ENCODE measurements around the gene PTPN1. TPM values are rescaled to one million over a fixed set of nuclear protein-coding genes. Genes with fewer than 3 reads are reported as not detected.

PTPN1 gene
- total and polyA plus RNA-seq, 4 donors: 5.8 to 10.6 (median 9.7) TPM

DNA sequence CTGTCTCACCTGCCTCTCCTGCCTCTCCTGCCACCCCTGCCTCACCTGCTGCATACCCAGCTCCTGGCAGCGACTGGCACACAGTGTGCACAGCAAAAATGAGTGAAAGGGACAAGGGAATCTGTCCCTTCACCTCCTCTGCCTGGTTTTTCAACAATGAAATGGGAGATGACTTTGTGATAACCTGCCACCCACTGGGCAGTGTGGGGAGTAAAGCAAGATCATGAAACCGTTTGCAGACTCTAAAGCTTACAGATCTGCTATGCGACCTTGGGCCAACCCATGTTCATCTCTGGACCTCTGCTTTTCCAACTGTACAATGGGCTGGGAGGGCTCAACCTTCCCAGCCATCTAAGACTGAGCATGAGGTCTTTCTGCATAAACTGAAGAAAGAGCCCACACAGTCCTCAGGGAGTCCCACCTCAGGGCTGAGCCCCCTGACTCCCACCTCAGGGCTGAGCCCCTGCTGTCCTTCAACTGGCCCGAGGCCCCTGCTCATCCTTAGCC is 100.1 kb downstream of the PTPN1 start:
- no peak overlapping the region for H3K9ac ChIP-seq (ENCODE audit: low read depth in 1 of 2, low read length in 2 of 2)
- no peak overlapping the region for H3K27ac ChIP-seq (ENCODE audit: low read depth in 1 of 2, low read length in 2 of 2)
- H3K4me3 ChIP-seq (ENCODE audit: low read depth in 1 of 3, low read length in 3 of 3): no peak overlapping the region
- peaks cover 0 to 5% (median 2%) of the 10 kb centered on the region in 4 donors for H3K4me1 ChIP-seq (ENCODE audit: control insufficient read depth in 4 of 4, insufficient read depth in 4 of 4, low read length in 3 of 4)
- H3K27me3 ChIP-seq (ENCODE audit: control insufficient read depth in 4 of 4, insufficient read depth in 4 of 4, low read length in 3 of 4): no peaks in the 10 kb centered on the region
- 66% methylated on average over 4 of the region's 4 CpGs for WGBS
- no peaks in the 10 kb centered on the region for H3K36me3 ChIP-seq (ENCODE audit: control insufficient read depth in 4 of 4, insufficient read depth in 3 of 4, low read depth in 1 of 4, low read length in 3 of 4)
- no peaks in the 10 kb centered on the region for H3K9me3 ChIP-seq (ENCODE audit: control insufficient read depth in 4 of 4, low read length in 3 of 4)
- peak in 1 of 2 donors; percentile 23 for TF ChIP-seq RAD21 (IDR thresholded peaks at IDR 0.05)
- TF ChIP-seq, protein P1, sequence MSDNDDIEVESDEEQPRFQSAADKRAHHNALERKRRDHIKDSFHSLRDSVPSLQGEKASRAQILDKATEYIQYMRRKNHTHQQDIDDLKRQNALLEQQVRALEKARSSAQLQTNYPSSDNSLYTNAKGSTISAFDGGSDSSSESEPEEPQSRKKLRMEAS (IDR thresholded peaks at IDR 0.05): no peak
- TF ChIP-seq, protein P2, sequence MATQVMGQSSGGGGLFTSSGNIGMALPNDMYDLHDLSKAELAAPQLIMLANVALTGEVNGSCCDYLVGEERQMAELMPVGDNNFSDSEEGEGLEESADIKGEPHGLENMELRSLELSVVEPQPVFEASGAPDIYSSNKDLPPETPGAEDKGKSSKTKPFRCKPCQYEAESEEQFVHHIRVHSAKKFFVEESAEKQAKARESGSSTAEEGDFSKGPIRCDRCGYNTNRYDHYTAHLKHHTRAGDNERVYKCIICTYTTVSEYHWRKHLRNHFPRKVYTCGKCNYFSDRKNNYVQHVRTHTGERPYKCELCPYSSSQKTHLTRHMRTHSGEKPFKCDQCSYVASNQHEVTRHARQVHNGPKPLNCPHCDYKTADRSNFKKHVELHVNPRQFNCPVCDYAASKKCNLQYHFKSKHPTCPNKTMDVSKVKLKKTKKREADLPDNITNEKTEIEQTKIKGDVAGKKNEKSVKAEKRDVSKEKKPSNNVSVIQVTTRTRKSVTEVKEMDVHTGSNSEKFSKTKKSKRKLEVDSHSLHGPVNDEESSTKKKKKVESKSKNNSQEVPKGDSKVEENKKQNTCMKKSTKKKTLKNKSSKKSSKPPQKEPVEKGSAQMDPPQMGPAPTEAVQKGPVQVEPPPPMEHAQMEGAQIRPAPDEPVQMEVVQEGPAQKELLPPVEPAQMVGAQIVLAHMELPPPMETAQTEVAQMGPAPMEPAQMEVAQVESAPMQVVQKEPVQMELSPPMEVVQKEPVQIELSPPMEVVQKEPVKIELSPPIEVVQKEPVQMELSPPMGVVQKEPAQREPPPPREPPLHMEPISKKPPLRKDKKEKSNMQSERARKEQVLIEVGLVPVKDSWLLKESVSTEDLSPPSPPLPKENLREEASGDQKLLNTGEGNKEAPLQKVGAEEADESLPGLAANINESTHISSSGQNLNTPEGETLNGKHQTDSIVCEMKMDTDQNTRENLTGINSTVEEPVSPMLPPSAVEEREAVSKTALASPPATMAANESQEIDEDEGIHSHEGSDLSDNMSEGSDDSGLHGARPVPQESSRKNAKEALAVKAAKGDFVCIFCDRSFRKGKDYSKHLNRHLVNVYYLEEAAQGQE (IDR thresholded peaks at IDR 0.05): no peak
- DNase-seq (ENCODE audit: low spot score): no peak

DNA sequence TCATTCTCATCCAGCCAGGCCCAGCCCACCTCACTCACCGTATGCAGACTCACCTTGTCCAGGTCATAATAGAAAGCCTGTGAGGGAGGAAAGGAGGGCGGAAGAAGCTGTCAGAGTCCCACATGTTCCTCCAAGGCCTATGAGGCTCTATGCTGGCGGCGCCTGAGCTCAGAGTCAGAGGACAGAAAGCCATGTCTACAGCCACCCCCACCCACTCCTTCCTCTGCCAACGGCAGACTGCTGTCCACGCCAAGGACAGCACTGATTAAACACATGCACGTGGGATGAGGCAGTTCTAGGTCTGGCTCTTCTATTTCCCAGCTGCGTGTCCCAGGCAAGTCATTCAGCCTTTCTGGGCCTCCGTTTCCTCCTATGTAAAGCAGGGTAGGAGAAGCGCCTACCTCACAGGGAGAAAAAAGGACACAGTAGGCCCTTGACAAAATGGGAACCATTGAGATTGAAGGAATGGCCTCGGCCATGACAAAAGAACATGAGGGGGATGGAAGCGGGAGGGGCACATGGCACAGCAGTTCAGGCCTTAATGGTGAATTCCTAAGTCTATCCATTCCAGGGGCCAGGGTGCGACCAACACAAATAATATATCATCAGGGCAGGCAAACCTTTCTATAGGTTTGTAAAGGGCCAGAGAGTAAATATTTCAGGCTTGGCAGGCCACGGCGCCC is 101.1 kb downstream of the PTPN1 start:
- WGBS: 59% methylated on average over 15 of the region's 15 CpGs
- no peaks in the 10 kb centered on the region for H3K36me3 ChIP-seq (ENCODE audit: control insufficient read depth in 4 of 4, insufficient read depth in 3 of 4, low read depth in 1 of 4, low read length in 3 of 4)
- H3K4me3 ChIP-seq (ENCODE audit: low read depth in 1 of 3, low read length in 3 of 3): no peak overlapping the region
- H3K27me3 ChIP-seq (ENCODE audit: control insufficient read depth in 4 of 4, insufficient read depth in 4 of 4, low read length in 3 of 4): no peaks in the 10 kb centered on the region
- no peaks in the 10 kb centered on the region for H3K9me3 ChIP-seq (ENCODE audit: control insufficient read depth in 4 of 4, low read length in 3 of 4)
- DNase-seq (ENCODE audit: low spot score): no peak
- H3K9ac ChIP-seq (ENCODE audit: low read depth in 1 of 2, low read length in 2 of 2): peak overlapping the region in 1 of 2 donors; percentile 48
- no peak for TF ChIP-seq HNF4G (IDR thresholded peaks at IDR 0.05)
- TF ChIP-seq FOXA1 (IDR thresholded peaks at IDR 0.05): no peak
- TF ChIP-seq, protein P1 (IDR thresholded peaks at IDR 0.05): no peak
- peak in 1 of 2 donors; percentile 51 for TF ChIP-seq JUND (IDR thresholded peaks at IDR 0.05)
- TF ChIP-seq FOXA2 (IDR thresholded peaks at IDR 0.05): peak; percentile 64
- TF ChIP-seq RAD21 (IDR thresholded peaks at IDR 0.05): no peak
- TF ChIP-seq HNF4A (conservative IDR thresholded peaks at IDR 0.05): peak in 1 of 2 donors; percentile 64
- TF ChIP-seq, protein P3, sequence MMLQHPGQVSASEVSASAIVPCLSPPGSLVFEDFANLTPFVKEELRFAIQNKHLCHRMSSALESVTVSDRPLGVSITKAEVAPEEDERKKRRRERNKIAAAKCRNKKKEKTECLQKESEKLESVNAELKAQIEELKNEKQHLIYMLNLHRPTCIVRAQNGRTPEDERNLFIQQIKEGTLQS (IDR thresholded peaks at IDR 0.05): no peak
- no peak for TF ChIP-seq TAF1 (conservative IDR thresholded peaks at IDR 0.05)
- TF ChIP-seq YY1 (IDR thresholded peaks at IDR 0.05): peak; percentile 69
- no peak for TF ChIP-seq GABPA (IDR thresholded peaks at IDR 0.05 in 1 of 2, conservative IDR thresholded peaks at IDR 0.05 in 1 of 2)
- TF ChIP-seq SP1 (IDR thresholded peaks at IDR 0.05): peak; percentile 38
- TF ChIP-seq, protein P2 (IDR thresholded peaks at IDR 0.05): peak; percentile 60
- TF ChIP-seq, protein P4, sequence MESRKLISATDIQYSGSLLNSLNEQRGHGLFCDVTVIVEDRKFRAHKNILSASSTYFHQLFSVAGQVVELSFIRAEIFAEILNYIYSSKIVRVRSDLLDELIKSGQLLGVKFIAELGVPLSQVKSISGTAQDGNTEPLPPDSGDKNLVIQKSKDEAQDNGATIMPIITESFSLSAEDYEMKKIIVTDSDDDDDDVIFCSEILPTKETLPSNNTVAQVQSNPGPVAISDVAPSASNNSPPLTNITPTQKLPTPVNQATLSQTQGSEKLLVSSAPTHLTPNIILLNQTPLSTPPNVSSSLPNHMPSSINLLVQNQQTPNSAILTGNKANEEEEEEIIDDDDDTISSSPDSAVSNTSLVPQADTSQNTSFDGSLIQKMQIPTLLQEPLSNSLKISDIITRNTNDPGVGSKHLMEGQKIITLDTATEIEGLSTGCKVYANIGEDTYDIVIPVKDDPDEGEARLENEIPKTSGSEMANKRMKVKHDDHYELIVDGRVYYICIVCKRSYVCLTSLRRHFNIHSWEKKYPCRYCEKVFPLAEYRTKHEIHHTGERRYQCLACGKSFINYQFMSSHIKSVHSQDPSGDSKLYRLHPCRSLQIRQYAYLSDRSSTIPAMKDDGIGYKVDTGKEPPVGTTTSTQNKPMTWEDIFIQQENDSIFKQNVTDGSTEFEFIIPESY (IDR thresholded peaks at IDR 0.05): no peak
- TF ChIP-seq NR2F2 (IDR thresholded peaks at IDR 0.05): no peak
- peak in 1 of 2 donors; percentile 72 for TF ChIP-seq EGR1 (IDR thresholded peaks at IDR 0.05; ENCODE audit: low read depth in 2 of 2)
- TF ChIP-seq, protein P5, sequence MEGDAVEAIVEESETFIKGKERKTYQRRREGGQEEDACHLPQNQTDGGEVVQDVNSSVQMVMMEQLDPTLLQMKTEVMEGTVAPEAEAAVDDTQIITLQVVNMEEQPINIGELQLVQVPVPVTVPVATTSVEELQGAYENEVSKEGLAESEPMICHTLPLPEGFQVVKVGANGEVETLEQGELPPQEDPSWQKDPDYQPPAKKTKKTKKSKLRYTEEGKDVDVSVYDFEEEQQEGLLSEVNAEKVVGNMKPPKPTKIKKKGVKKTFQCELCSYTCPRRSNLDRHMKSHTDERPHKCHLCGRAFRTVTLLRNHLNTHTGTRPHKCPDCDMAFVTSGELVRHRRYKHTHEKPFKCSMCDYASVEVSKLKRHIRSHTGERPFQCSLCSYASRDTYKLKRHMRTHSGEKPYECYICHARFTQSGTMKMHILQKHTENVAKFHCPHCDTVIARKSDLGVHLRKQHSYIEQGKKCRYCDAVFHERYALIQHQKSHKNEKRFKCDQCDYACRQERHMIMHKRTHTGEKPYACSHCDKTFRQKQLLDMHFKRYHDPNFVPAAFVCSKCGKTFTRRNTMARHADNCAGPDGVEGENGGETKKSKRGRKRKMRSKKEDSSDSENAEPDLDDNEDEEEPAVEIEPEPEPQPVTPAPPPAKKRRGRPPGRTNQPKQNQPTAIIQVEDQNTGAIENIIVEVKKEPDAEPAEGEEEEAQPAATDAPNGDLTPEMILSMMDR (IDR thresholded peaks at IDR 0.05; ENCODE audit: low read depth, low read length, missing input control): no peak
- TF ChIP-seq RXRA (IDR thresholded peaks at IDR 0.05): peak in 1 of 2 donors; percentile 79
- H3K4me1 ChIP-seq (ENCODE audit: control insufficient read depth in 4 of 4, insufficient read depth in 4 of 4, low read length in 3 of 4): peaks cover 0 to 5% (median 2%) of the 10 kb centered on the region in 4 donors
- H3K27ac ChIP-seq (ENCODE audit: low read depth in 1 of 2, low read length in 2 of 2): no peak overlapping the region
